Stimulated activated CD4-positive, alpha-beta T cell treated with anti-CD3 and anti-CD28 coated beads, Interleukin-1b, Interleukin-23, amount 100 ng/mL, for 24 hours (primary cell): Measurements from ENCODE around the gene EPHA6.

Experiments used
- DNase-seq, 4 experiments: peaks; one replicate each; pipeline ENCODE4 v3.0.0-alpha.2; 2020; ENCODE audit warnings: low read depth in 4 of 4, low spot score in 1 of 4

The EPHA6 gene

DNA sequence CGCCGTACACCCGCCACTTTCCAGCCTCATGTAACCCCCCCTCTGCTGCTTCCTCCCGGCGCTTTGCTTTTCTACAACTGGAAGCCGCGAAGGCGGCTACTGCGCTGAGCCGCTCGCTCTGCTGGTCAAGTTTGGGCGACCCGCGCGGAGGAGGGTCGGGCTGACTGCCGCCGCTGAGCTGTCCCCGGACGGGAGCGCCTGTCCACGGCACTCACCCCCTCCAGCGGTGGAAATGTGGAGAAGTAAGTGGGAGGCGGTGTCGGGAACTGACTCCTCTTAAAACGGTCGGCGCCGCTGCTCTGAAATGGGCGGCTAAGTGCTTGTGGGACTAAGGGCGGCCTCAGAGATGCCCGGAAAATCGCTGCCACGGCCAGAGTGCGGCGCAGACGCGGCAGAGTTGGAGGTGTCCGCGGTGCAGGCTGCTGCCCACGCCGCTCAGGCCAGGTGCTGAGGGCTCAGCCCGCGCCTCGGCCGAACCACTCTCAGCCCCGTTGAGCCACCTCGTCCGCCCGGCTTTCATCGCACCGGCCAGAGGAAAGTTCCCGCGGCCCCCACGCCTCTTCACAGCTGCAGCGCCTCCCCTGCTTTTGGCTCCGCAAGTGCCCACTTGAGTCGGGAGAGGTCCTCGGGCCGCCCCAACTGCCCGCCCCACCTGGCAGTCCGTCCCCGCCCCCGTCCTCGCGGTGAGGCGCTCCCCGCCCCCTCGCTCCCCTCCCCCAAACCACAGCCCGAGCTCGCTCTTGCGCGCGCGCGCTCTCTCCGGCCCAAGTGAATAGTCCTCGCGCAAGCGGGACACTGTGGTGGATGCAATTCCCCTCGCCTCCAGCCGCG lies at the start of gene EPHA6:
TSS of gene EPHA6 (plus strand) at position 775 of the 831 bp plus-strand sequence.
- no peak for DNase-seq

DNA sequence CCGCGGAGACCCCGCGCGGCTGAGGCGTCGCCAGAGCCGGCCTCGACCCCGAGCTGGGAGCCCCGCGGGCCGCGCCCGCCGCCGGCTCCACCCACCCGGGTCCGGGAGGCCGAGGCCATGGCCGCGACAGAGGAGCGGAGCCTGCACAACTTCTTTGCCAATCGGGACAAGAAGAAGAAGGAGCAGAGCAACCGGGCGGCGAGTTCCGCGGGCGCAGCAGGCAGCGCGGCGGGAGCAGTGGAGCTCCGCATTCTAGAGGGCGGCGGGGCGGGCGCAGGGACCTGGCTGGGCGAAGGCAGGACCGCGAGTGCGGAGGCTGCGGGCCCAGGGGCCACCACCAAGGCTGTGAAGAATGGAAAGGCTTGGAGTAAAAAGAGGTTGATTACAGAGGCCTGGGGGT lies 37.6 kb upstream of the EPHA6 start:
- no peak for DNase-seq

GRCh38 chr3:96779810-96780209 lies 34.6 kb upstream of the EPHA6 start:
- no peak for DNase-seq

DNA sequence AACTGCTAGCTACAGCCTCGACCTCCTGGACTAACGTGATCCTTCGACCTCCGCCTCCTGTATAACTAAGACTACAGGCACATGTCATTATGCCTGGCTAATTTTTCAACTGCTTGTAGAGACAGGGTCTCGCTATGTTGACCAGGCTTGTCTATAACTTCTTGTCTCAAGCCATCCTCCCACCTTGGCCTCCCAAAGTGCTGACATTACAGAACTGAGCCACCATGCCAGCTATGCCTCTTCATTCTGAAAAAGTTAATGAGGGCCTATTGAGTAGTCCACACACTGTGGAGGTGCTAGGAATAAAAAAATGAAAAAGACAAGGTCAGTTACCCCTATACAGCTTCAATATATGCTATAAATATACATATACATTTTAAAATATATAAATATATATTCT lies 18.3 kb upstream of the EPHA6 start:
- no peak for DNase-seq

- no peak for DNase-seq
Measured at GRCh38 chr3:96803870-96804269, 10.5 kb upstream of the EPHA6 start.

- no peak for DNase-seq
Measured at GRCh38 chr3:96806341-96806740, 8.1 kb upstream of the EPHA6 start.

DNA sequence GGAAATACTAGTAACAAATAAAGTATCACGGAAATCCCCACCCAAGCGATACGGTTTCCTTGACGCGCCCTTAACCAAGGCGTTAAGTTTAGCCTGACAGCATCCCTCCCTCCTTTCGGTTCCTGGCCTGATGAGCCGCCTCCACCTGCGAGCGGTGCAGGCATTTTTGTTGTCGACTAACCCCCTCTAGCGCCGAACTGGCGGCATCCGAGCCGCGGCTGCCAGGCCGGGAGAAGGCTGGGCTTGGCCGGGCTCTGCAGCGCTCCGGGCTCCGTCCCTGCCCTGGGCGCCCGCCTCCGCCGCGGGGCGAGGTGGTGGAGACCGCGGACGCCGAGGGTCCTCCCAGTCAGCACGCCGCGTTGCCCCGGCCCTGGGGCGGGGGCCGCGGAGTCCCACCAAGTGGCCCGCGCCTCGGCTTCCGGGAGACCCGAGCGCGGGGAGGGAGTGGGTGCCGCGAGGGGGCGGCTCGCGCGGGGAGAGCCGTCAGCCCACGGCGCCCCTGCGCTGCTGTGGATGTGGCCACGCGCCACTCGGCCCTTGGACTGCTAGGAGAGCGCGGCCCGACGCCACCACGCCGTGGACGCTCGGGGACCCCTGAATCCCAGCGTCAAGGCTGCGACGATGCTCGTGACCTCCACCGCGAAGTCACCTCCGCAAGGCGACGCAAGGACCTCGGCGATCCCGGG lies 1.1 kb upstream of the EPHA6 start:
- DNase-seq: peak in 3 of 4 experiments; percentile 12 to 50 (median 35)

GRCh38 chr3:96814651-96815567 lies 515 bp downstream of the EPHA6 start:
- DNase-seq: no peak

DNA sequence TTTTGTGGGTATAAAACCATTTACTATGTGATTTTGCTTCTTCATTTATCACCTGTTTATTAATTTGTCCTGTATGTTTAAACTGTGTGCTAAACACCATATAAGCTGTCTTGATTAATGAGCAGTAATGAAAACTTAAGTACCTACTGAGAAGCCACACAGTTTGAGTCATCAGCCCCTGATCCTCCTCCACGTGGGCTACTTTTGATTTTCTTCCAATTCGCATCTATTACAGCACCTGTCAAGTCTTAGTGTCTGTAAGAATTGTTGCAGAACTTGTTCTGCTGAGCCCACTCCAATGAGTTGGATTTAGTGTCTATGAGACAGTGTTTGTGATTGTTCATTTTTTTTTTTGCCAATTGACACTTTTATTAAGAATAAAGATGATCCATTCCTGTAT lies 16.8 kb downstream of the EPHA6 start:
- DNase-seq: no peak

- DNase-seq: no peak
Measured at GRCh38 chr3:96833301-96833700, 18.9 kb downstream of the EPHA6 start.

GRCh38 chr3:96836153-96836915 lies 21.9 kb downstream of the EPHA6 start:
- DNase-seq: no peak

DNA sequence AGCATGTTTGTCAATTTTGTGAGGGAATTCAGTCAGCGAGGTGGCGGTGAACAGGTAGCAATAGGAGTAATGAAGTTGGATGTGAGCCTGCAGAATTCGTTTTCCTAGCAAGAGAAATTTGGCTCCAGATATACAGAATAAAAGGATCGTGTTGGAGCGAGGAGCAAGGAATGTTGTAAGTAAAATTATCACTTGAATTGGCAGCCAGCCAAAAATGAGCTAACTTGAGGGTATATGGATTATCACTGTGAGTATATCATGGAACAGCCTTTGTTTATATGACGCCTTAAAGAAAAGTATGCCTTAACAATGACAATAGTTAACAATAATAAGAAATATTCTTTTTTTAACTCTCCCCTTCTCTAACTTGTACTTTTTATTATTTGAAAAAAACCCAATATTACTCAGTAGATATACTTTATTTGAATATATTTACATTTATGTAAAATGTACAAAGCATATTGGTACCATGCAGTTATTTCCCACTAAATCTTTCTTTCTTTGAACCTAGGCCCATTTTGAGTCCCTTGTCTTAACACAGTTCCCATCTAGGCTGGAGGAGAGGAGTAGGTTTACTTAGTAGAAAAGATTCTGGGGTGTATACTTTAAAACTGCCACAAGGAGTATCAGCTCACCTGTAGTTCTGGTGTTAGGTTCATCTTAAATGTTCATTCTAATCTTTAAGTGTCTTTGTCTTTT lies 29.3 kb downstream of the EPHA6 start:
- DNase-seq: no peak

DNA sequence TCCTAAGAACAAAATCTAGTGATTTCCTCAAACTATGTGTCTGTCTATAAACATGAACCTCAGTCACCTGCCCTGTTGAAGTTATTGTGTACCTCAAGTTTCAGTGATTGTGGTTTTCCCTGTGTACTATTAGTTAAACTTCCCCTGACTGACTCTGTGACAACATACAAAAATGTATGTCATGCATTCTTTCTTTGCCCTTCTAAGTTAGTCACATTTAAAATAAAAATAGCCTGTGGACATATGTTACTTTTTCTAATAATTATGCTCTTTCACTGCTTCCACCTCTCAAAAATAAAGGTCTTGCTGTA lies 29.8 kb downstream of the EPHA6 start:
- DNase-seq: no peak

DNA sequence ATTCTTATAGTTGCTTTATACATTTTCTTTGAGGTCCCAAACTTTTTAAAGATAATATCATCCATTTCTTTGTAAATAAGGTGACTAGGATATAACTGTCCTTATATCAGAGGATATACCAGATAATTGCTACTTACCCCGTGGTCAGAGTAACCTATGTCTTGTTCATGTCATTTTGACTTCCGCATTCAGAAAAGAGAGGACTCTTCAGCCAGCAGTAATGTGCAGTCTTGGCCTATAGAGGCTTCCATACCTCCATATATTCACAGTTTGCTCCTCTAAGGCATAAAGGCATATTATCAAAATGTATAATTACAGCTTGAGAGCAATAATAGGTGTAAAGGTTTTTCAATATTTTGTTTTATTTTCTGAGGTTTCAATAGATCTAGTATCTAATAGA lies 38.5 kb downstream of the EPHA6 start:
- DNase-seq: no peak

DNA sequence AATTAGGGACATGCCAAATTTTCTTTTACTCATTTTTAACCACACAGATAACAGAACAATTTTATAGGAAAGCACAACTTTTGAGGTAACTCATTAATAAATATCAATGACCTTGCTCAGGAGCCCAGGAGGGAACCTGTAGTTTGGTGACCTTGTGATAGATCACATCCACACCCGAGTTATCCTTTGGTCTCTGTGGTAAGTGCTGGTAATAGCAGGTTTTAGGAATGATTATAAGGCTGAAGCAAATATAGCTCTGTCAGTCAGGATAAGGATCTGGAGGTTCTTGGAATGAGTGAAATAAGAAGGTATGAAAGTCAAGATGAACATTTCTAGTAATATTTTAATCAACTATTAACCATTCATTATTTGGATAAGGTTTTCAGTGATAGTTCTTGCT lies 46.5 kb downstream of the EPHA6 start:
- no peak for DNase-seq

- no peak for DNase-seq
Measured at GRCh38 chr3:96863129-96863740, 48.8 kb downstream of the EPHA6 start.

DNA sequence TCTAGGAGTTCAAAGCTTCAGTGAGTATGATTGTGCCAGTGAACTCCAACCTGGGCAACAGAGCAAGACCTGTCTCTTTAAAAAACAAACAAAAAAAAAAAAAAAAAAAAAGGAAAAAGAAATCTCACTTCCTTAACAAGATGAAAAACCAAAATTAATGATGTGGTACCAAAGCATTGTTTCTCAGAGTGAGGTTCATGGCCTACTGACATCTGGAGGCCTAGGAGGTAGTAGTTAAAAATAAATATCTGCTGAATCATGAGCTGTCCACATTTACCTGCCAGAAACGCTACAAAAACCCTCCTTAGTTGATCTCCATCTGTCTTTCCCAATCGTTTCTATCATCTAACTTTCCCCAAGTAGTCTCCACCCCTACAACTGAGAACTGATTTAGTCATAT lies 51.2 kb downstream of the EPHA6 start:
- DNase-seq: no peak

DNA sequence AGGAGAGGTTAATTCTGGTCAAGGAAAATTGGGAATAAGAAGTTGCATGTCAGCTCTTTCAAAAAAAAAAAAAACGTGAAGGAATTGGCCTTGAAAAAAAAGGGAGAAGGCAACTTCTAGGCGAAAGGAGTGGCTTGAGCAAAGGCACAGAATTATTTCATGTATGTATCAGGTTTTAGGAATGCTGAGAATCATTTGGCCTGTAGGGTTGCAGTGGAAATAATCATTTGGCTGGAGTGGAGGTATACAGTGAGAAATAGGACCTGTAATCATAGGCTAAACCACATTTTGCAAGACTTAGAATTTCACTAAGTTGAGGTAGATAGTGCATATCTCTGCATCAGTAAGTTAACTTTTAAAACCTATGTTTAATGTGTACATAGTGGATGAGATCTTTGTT lies 54.9 kb downstream of the EPHA6 start:
- no peak for DNase-seq

- DNase-seq: no peak
Measured at GRCh38 chr3:96877510-96877909, 63.1 kb downstream of the EPHA6 start.

- no peak for DNase-seq
Measured at GRCh38 chr3:96900031-96900430, 85.6 kb downstream of the EPHA6 start.
